ENCODE data around the gene NAPEPLD. TPM values are rescaled to one million over a fixed set of nuclear protein-coding genes. Genes with fewer than 3 reads are reported as not detected.
"Not testable (repeated sequence)": the region's sequence is repeated elsewhere in the genome, so short reads cannot be mapped to it uniquely, and the experiment has no call there.

Gene NAPEPLD
- total RNA-seq, 2 experiments from 2014 or later: 4.7 TPM

DNA sequence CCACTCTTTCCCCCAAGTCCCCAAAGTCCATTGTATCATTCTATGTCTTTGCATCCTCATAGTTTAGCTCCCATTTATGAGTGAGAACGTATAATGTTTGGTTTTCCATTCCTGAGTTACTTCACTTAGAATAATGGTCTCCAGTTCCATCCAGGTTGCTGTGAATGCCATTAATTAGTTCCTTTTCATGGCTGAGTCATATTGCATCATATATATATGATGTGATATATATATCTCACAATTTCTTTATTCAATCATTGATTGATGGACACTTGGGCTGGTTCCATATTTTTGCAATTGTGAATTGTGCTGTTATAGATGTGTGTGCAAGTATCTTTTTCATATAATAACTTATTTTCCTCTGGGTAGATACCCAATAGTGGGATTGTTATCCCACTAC, 92.9 kb downstream of the NAPEPLD start:
- ATAC-seq; intact Hi-C loops (cut with DNase I, micrococcal nuclease); POLR2A ChIA-PET; H3K4me1 Mint-ChIP-seq; CTCF ChIA-PET; H3K36me3 Mint-ChIP-seq (ENCODE audit: low read depth); DNase-seq; H3K9me3 Mint-ChIP-seq (ENCODE audit: low read depth); H3K27ac Mint-ChIP-seq; H3K27me3 Mint-ChIP-seq; H3K4me3 Mint-ChIP-seq: not testable (repeated sequence)

DNA sequence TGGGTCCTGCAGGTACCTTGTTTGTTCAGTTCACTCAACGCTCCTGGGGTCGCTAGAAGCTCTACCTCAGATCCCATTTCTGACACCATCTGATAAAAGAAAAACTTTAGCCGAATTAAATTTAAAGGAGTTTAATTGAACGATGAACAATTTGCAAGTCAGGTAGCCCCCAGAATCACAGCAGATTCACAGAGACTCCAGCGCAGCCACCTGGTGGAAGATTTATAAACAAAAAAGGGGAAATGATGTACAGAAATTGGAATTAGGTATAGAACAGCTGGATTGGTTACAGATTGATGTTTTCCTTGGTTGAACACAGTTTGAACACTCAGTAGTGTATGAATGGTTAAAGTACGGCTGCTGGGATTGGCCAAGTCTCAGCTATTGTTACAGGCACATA, 97.4 kb downstream of the NAPEPLD start:
- DNase-seq (no peak), ATAC-seq (no peak)
- ChIA-PET POLR2A (no interaction called here), CTCF (interaction anchor here (0.8 to 1.2 kb wide), 2 partner anchors 8 to 11 kb away, joined by 4 read pairs; no protein-coding TSS in a partner anchor)
- Mint-ChIP-seq H3K36me3 (ENCODE audit: low read depth) (peaks cover 4% of the 10 kb centered on the region), H3K4me3 (no peak overlapping the region), H3K27ac (no peak overlapping the region), H3K9me3 (ENCODE audit: low read depth) (peaks cover 4% of the 10 kb centered on the region), H3K4me1 (no peaks in the 10 kb centered on the region), H3K27me3 (no peaks in the 10 kb centered on the region)
- intact Hi-C loops (cut with DNase I, micrococcal nuclease): no loop called here

Other genes starting within 250 kb of the NAPEPLD start
- under 1 TPM; 0.21 to 0.25 TPM for gene LRRC17, start 236.1 kb downstream of the NAPEPLD start, total RNA-seq
- under 1 TPM; 0.32 to 0.83 TPM for gene FBXL13, start 74.3 kb downstream of the NAPEPLD start, total RNA-seq
- gene ARMC10, start 74.0 kb downstream of the NAPEPLD start, total RNA-seq: 10 to 100 TPM; 42.6 to 50.1 TPM
- gene PMPCB, start 148.3 kb upstream of the NAPEPLD start, total RNA-seq: 10 to 100 TPM; 70.7 to 86.9 TPM
- 10 to 100 TPM; 50.0 to 56.2 TPM for gene DNAJC2, start 195.7 kb upstream of the NAPEPLD start, total RNA-seq
- gene PSMC2, start 198.5 kb upstream of the NAPEPLD start, total RNA-seq: 100 to 1,000 TPM; 145 to 161 TPM

Data from activated CD4-positive, alpha-beta T cell treated with anti-CD3 and anti-CD28 coated beads for 36 hours (primary cell).